Fibroblast of lung (primary cell): ENCODE measurements around the gene SCRT2.

Source experiments
- EZH2 ChIP-seq: IDR thresholded peaks from 2 replicates; pipeline ENCODE4 v1.5.1; 2012; ENCODE audit warnings: low read length, control low read depth, mild to moderate bottlenecking; ENCODE audit errors: missing control alignments
- TF ChIP-seq, protein P1 (sequence below), 2 donors: IDR thresholded peaks in 1 of 2; conservative IDR thresholded peaks in 1 of 2; 1 replicate in 1 of 2; 2 replicates in 1 of 2; pipeline ENCODE4 v1.5.1; 2011 to 2012; ENCODE audit warnings: low read length in 2 of 2, control low read depth in 1 of 2, inconsistent platforms in 1 of 2, low read depth in 1 of 2, mild to moderate bottlenecking in 1 of 2

DNA sequence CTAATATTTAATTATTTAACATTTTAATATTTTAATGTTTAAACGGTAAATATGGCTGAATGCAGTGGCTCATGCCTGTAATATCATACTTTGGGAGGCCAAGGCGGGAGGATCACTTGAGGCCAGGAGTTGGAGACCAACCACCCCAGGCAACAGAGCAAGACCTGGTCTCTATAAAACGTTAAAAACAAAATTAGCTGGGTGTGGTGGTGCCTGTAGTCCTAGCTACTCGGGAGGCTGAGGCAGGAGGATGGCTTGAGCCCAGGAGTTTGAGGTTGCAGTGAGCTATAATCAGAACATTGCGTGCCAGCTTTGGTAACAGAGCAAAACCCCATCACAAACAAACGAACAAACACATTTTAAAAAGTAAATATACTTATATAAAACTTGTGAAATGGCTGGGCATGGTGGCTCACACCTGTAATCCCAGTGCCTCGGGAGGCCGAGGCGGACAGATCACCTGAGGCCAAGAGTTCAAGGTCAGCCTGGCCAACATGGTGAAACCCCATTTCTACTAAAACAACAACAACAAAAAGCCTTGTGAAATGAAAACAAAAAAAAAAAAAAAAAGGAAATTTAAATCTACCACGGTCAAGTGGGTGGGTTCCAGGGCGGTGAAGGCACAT is 30.8 kb downstream of the SCRT2 start:
- TF ChIP-seq, protein P1, sequence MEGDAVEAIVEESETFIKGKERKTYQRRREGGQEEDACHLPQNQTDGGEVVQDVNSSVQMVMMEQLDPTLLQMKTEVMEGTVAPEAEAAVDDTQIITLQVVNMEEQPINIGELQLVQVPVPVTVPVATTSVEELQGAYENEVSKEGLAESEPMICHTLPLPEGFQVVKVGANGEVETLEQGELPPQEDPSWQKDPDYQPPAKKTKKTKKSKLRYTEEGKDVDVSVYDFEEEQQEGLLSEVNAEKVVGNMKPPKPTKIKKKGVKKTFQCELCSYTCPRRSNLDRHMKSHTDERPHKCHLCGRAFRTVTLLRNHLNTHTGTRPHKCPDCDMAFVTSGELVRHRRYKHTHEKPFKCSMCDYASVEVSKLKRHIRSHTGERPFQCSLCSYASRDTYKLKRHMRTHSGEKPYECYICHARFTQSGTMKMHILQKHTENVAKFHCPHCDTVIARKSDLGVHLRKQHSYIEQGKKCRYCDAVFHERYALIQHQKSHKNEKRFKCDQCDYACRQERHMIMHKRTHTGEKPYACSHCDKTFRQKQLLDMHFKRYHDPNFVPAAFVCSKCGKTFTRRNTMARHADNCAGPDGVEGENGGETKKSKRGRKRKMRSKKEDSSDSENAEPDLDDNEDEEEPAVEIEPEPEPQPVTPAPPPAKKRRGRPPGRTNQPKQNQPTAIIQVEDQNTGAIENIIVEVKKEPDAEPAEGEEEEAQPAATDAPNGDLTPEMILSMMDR (conservative IDR thresholded peaks at IDR 0.05 in 1 of 2, IDR thresholded peaks at IDR 0.05 in 1 of 2; ENCODE audit: low read depth in 1 of 2, low read length in 2 of 2): no peak
- no peak for TF ChIP-seq EZH2
